Measurements from ENCODE around the gene HMX3.

The HMX3 gene

GRCh38 chr10:123134915-123135414 lies 805 bp upstream of the HMX3 start:
- no peak for DNase-seq

DNA sequence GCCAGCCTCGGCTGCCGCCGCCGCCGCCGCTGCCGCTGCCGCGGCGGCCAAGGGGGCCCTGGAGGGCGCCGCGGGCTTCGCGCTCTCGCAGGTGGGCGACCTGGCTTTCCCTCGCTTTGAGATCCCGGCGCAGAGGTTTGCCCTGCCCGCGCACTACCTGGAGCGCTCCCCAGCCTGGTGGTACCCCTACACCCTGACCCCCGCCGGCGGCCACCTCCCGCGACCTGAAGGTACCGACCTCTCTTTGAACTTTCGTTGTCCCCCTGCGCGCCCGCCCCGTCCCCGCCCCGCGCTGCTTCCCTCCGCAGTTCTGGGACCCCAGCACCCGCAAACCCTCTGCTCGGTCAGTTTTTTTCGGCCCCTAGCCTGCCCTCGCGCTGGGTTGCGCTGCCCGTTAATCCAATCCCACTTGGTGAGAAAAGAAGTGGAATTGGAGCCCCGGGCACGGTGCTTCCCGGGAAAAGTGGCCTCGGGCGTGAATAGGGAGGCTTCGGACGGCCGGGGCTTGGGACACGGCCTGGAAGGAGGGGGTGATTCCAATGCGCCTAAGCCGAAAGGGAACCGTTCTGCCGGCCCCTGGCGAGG lies 543 bp downstream of the HMX3 start:
- DNase-seq: no peak

DNA sequence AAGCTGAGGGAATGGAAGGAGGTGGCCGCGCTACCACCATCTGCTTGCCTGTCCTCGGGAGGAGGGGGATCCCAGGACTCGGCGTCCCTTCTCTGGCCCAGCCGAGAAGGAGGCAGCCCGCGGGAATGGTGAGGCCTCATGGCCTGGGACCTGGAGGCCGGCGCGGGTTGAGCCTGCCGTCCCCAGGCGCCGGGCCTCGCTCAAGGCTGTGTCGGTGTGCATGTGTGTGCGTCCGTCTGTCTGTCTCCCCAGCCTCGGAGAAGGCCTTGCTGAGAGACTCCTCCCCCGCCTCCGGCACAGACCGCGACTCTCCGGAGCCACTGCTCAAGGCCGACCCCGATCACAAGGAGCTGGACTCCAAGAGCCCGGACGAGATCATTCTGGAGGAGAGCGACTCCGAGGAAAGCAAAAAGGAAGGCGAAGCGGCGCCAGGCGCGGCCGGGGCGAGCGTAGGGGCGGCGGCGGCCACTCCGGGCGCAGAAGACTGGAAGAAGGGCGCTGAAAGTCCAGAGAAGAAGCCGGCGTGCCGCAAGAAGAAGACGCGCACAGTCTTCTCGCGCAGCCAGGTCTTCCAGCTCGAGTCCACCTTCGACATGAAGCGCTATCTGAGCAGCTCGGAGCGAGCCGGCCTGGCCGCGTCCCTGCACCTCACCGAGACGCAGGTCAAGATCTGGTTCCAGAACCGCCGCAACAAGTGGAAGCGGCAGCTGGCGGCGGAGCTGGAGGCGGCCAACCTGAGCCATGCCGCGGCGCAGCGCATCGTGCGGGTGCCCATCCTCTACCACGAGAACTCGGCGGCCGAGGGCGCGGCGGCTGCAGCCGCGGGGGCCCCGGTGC lies 1.3 kb downstream of the HMX3 start:
- DNase-seq: no peak

DNA sequence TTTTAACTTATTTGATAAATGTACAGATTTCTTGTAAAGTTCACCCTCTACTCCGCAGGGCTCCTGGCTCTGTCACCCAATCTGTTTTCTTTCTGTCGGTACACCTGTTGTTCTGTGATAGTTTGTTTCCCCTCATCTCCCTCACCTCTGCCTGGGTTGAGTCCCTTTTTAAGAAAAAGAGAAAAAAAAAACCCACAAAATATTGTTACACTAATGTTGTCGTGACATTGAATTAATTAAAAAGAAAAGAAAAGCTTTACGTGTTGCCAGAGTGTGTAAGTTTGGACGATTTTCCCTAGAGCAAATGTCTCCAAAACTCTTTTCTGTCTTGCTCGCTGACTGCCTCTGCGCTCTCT lies 3.4 kb downstream of the HMX3 start:
- DNase-seq: no peak

- peak; percentile 46 to 51 for DNase-seq
Observed at GRCh38 chr10:123139521-123140163, 3.9 kb downstream of the HMX3 start.

- no peak for DNase-seq
Observed at GRCh38 chr10:123140164-123140982, 4.6 kb downstream of the HMX3 start.

DNA sequence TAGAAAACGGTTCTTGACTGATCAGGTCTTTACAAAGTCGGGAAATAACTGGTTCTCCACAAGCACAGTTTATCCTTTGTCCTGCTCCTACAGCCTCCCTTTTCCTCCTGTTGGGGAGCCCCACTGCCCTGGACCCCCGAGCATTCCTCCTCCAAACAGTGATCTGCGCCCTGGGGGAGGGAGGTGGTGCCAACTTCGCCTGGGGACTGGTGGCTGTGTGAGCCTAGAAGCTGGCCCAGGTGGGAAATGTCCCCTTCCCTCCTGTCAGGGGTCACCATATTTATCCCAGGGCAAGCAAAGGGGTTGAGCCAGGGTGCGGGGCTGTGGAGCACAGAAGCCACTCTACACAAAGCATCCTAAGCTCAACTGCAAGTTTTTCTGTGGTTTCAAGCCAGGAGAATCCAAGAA lies 5.2 kb downstream of the HMX3 start:
- DNase-seq: no peak

GRCh38 chr10:123141791-123142700 lies 6.3 kb downstream of the HMX3 start:
- no peak for DNase-seq

DNA sequence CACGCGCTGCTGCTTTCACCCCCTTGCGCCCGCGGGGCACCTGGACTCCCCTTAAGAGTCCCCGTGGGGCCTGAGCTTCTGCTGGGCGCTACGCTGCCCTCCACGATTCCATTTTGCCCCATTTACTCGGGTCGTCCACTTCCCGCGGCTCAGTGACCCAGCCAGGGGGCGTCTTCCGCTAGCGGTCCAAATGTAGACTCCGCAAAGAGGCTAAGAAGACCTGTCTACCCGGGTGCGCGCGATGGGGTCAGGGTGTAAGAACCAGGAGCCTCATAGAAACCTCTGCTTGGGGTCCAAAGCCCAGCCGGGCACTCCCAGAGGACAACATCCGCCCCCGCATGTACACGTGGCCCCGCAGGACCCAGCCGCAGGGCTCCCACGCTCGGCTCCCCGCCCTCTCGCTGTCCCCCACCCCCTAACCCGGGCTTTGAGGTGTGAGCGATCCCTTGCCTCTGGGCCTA lies 7.0 kb downstream of the HMX3 start:
- DNase-seq: no peak

- DNase-seq: no peak
Observed at GRCh38 chr10:123143162-123143824, 7.5 kb downstream of the HMX3 start.

GRCh38 chr10:123143825-123144168 lies 8.0 kb downstream of the HMX3 start:
- DNase-seq: no peak

- DNase-seq: no peak
Observed at GRCh38 chr10:123144697-123145541, 9.1 kb downstream of the HMX3 start.

- DNase-seq: no peak
Observed at GRCh38 chr10:123145542-123146012, 9.8 kb downstream of the HMX3 start.

DNA sequence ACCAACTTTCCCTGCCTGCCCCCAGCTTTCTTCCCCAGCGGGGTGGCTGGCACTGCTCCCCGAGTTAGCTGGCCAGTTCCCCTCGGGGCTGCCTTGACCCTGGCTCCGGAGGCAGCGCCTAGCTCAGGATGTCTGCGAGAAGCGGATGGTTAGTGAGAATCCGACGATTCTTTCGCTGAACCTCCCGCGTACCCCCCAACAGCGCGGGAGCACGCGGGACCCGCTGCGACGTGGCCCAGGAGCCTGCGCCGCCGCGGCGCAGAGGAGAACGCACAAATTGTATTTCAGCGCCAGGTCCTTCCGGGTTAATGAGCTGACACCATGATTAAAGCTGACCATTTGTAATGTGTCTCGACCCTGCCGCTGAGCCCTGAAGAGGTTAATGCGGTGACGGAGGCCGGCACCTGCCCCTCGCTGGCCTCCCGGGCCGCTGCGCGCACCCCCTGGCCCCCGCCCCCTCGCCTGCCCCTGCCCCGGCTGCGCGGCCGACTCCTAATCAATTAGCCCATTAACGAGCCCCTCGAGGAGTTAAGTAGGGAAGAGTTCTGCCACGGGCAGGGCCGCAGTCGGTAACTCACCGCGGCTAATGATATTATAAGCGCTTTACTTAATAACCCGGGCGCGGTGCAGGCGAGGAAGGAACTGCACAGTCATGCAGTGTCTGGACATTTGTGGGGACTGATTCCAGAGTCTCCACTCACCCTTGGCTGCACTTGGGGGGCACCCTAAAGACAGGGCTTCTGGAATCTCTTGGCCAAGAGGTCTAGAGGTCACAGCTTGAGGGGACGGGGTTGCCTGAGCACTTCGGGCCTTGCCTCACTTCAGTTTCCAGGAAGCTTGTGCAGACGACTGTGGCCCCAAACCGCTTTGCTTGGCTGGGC lies 10.5 kb downstream of the HMX3 start:
- DNase-seq: no peak

GRCh38 chr10:123146894-123147634 lies 11.3 kb downstream of the HMX3 start:
- DNase-seq: peak; percentile 30 to 35

DNA sequence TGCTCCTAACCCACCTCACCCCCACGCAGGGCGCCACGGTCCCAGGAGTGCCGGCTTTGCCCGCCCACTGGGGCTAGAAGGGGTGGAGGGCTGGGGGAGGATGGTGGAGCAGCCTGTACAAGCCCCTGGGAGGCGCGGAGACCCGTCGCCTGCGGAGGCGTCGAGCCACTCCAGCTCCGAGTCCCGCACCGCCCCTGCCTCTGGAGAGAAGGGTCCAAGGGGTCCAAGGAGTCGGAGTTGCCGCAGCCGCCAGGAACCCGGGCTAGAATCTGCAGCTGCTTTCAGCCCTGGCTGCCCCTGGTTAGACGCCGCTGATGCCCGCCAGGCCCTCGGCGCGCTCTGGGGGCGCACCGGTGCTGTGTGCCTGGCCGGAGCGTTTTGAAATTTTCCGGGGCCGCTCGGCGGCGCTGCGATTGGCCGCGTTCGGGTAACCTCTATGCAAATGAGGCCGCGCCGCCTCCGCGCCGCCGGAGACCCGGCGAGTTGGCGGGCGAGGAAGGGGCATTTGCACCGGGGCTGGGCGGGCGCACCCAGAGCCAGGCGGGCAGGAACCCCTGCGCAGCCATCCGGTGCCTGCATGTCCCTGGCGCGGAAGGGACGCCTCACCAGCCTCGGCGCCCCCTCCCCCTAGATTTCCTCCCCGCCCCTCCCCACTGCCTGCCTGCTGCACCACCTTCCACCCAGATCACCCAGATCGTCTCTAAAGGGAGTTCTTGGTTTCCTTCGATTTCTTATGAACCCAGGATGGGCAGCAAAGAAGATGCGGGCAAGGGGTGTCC lies 12.1 kb downstream of the HMX3 start, which contains the start of gene HMX2:
HMX2 (plus strand) TSS at position 502 of the 779 bp plus-strand sequence; CDS start at position 745, 243 bp downstream.
- no peak for DNase-seq

- no peak for DNase-seq
Observed at GRCh38 chr10:123148414-123149161, 12.8 kb downstream of the HMX3 start.
